Activated effector memory CD4-positive, alpha-beta T cell treated with anti-CD3 and anti-CD28 coated beads, Interleukin-2, amount 50 U/mL, for 16 hours (primary cell): ENCODE measurements around the gene PTGES.

ENCODE experiments used
- DNase-seq: peaks from one replicate; pipeline ENCODE4 v3.0.0-alpha.2; 2020

PTGES gene

GRCh38 chr9:129716091-129716490 lies 36.8 kb downstream of the PTGES start:
- DNase-seq, result no peak

GRCh38 chr9:129714511-129715061 lies 38.3 kb downstream of the PTGES start:
- no peak for DNase-seq

GRCh38 chr9:129713402-129713679 lies 39.5 kb downstream of the PTGES start:
- no peak for DNase-seq

- no peak for DNase-seq
These were observed 40.0 kb downstream of the PTGES start for GRCh38 chr9:129712634-129713401.

- no peak for DNase-seq
These were observed 42.7 kb downstream of the PTGES start for GRCh38 chr9:129710169-129710453.

- no peak for DNase-seq
These were observed 43.2 kb downstream of the PTGES start for GRCh38 chr9:129709438-129710168.

GRCh38 chr9:129708793-129709192 lies 44.0 kb downstream of the PTGES start:
- DNase-seq, result no peak

GRCh38 chr9:129704807-129705206 lies 48.0 kb downstream of the PTGES start:
- DNase-seq, result no peak

- DNase-seq, result no peak
These were observed 49.0 kb downstream of the PTGES start for GRCh38 chr9:129703667-129704355.

GRCh38 chr9:129702589-129703520 lies 50.0 kb downstream of the PTGES start:
- no peak for DNase-seq

- no peak for DNase-seq
These were observed 51.3 kb downstream of the PTGES start for GRCh38 chr9:129701549-129701948.

- DNase-seq, result no peak
These were observed 51.8 kb downstream of the PTGES start for GRCh38 chr9:129701054-129701453.

GRCh38 chr9:129698254-129698757 lies 54.5 kb downstream of the PTGES start:
- no peak for DNase-seq

- DNase-seq, result peak; percentile 68
These were observed 55.1 kb downstream of the PTGES start for GRCh38 chr9:129697656-129698253.

GRCh38 chr9:129696944-129697655 lies 55.7 kb downstream of the PTGES start:
- no peak for DNase-seq

GRCh38 chr9:129695870-129696269 lies 57.0 kb downstream of the PTGES start:
- DNase-seq, result no peak

- DNase-seq, result no peak
These were observed 58.6 kb downstream of the PTGES start for GRCh38 chr9:129694243-129694646.

- no peak for DNase-seq
These were observed 59.1 kb downstream of the PTGES start for GRCh38 chr9:129693741-129694140.

- no peak for DNase-seq
These were observed 60.3 kb downstream of the PTGES start for GRCh38 chr9:129692534-129692933.
